Measurements from ENCODE around the gene ANXA5.

ANXA5 gene

GRCh38 chr4:121679951-121680350, 16.8 kb downstream of the ANXA5 start:
- no peaks in the 10 kb centered on the region for H3K27me3 ChIP-seq (ENCODE audit: control insufficient read depth, insufficient read depth, low read length)
- H3K9me3 ChIP-seq (ENCODE audit: control insufficient read depth, low read length): no peaks in the 10 kb centered on the region
- TF ChIP-seq CTCF (IDR thresholded peaks at IDR 0.05): no peak
- H3K27ac ChIP-seq: no peak overlapping the region
- no peaks in the 10 kb centered on the region for H3K36me3 ChIP-seq (ENCODE audit: control insufficient read depth, insufficient read depth, low read length)
- no peak overlapping the region for H2AFZ ChIP-seq
- H3K79me2 ChIP-seq: no peaks in the 10 kb centered on the region
- H3K4me1 ChIP-seq: no peaks in the 10 kb centered on the region
- no peak overlapping the region for H3K4me3 ChIP-seq (ENCODE audit: low read depth, low read length)
- H3K9ac ChIP-seq: no peak overlapping the region
- H3K4me2 ChIP-seq (ENCODE audit: low read length): no peak overlapping the region

- H3K27me3 ChIP-seq (ENCODE audit: control insufficient read depth, insufficient read depth, low read length): no peaks in the 10 kb centered on the region
- H3K9me3 ChIP-seq (ENCODE audit: control insufficient read depth, low read length): no peaks in the 10 kb centered on the region
- no peak overlapping the region for H3K4me2 ChIP-seq (ENCODE audit: low read length)
- H2AFZ ChIP-seq: no peak overlapping the region
- no peaks in the 10 kb centered on the region for H3K4me1 ChIP-seq
- no peak overlapping the region for H3K27ac ChIP-seq
- no peaks in the 10 kb centered on the region for H3K36me3 ChIP-seq (ENCODE audit: control insufficient read depth, insufficient read depth, low read length)
- no peak overlapping the region for H3K4me3 ChIP-seq (ENCODE audit: low read depth, low read length)
- no peaks in the 10 kb centered on the region for H3K79me2 ChIP-seq
- TF ChIP-seq CTCF (IDR thresholded peaks at IDR 0.05): no peak
- no peak overlapping the region for H3K9ac ChIP-seq
Observed at GRCh38 chr4:121679267-121679666, 17.5 kb downstream of the ANXA5 start.

GRCh38 chr4:121677524-121677923, 19.3 kb downstream of the ANXA5 start:
- no peaks in the 10 kb centered on the region for H3K36me3 ChIP-seq (ENCODE audit: control insufficient read depth, insufficient read depth, low read length)
- no peaks in the 10 kb centered on the region for H3K79me2 ChIP-seq
- no peaks in the 10 kb centered on the region for H3K9me3 ChIP-seq (ENCODE audit: control insufficient read depth, low read length)
- H3K4me2 ChIP-seq (ENCODE audit: low read length): no peak overlapping the region
- no peaks in the 10 kb centered on the region for H3K27me3 ChIP-seq (ENCODE audit: control insufficient read depth, insufficient read depth, low read length)
- no peak overlapping the region for H2AFZ ChIP-seq
- H3K4me3 ChIP-seq (ENCODE audit: low read depth, low read length): no peak overlapping the region
- no peak overlapping the region for H3K9ac ChIP-seq
- no peak overlapping the region for H3K27ac ChIP-seq
- no peak for TF ChIP-seq CTCF (IDR thresholded peaks at IDR 0.05)
- no peaks in the 10 kb centered on the region for H3K4me1 ChIP-seq

GRCh38 chr4:121676345-121677075, 20.3 kb downstream of the ANXA5 start:
- Histone ChIP-seq H2AFZ (no peak overlapping the region), H3K36me3 (ENCODE audit: control insufficient read depth, insufficient read depth, low read length) (no peaks in the 10 kb centered on the region)

More at GRCh38 chr4:121676345-121677075, 20.3 kb downstream of the ANXA5 start:
- Histone ChIP-seq H3K4me2 (ENCODE audit: low read length) (no peak overlapping the region), H3K9ac (no peak overlapping the region), H3K9me3 (ENCODE audit: control insufficient read depth, low read length) (no peaks in the 10 kb centered on the region), H3K27me3 (ENCODE audit: control insufficient read depth, insufficient read depth, low read length) (no peaks in the 10 kb centered on the region), H3K79me2 (no peaks in the 10 kb centered on the region), H3K27ac (no peak overlapping the region), H3K4me1 (no peaks in the 10 kb centered on the region), H3K4me3 (ENCODE audit: low read depth, low read length) (no peak overlapping the region)
- TF ChIP-seq CTCF (IDR thresholded peaks at IDR 0.05): no peak

Measured in parathyroid adenoma (tissue), 2 donors.